HepG2 (cell line): ENCODE measurements around the gene SRCIN1. TPM values are rescaled to one million over a fixed set of nuclear protein-coding genes. Genes with fewer than 3 reads are reported as not detected.

Experiments
- BRF2 ChIP-seq: sonication (generic); formaldehyde crosslinking; IDR thresholded peaks from 2 replicates; pipeline ENCODE4 v1.8.1; 2022; ENCODE audit warnings: mild to moderate bottlenecking, missing genetic modification reagents
- EED ChIP-seq: sonication (generic); formaldehyde crosslinking; IDR thresholded peaks from 2 replicates; pipeline ENCODE4 v1.5.0; 2020; ENCODE audit warnings: mild to moderate bottlenecking, missing genetic modification reagents
- FIP1L1 ChIP-seq: fragments of 200-400 bp; formaldehyde crosslinking; IDR thresholded peaks from 2 replicates; pipeline ENCODE4 v1.6.1; 2018; ENCODE audit warnings: low read depth, mild to moderate bottlenecking, low read length, moderate library complexity, borderline replicate concordance; ENCODE audit not compliant: insufficient read depth
- HMG20B ChIP-seq: conservative IDR thresholded peaks from 2 replicates; pipeline ENCODE4 v1.6.1; 2016; ENCODE audit warnings: missing genetic modification reagents, missing compliant biosample characterization
- HOXA7 ChIP-seq: sonication (generic); formaldehyde crosslinking; IDR thresholded peaks from 2 replicates; pipeline ENCODE4 v1.8.1; 2022; ENCODE audit warnings: mild to moderate bottlenecking, missing genetic modification reagents, moderate library complexity
- ISL2 ChIP-seq: sonication (generic); formaldehyde crosslinking; IDR thresholded peaks from 2 replicates; pipeline ENCODE4 v1.5.0; 2020; ENCODE audit warnings: missing genetic modification reagents
- MEF2D ChIP-seq: sonication (generic); formaldehyde crosslinking; IDR thresholded peaks from 2 replicates; pipeline ENCODE4 v1.5.1; 2020; ENCODE audit warnings: mild to moderate bottlenecking, missing genetic modification reagents
- MTF1 ChIP-seq: sonication (generic); formaldehyde crosslinking; IDR thresholded peaks from 2 replicates; pipeline ENCODE4 v1.5.0; 2020; ENCODE audit warnings: missing genetic modification reagents
- PAXIP1 ChIP-seq: sonication (generic); formaldehyde crosslinking; conservative IDR thresholded peaks from 2 replicates; pipeline ENCODE4 v1.4.0; 2020; ENCODE audit warnings: mild to moderate bottlenecking, missing genetic modification reagents, moderate library complexity
- RBM39 ChIP-seq: fragments of 200-400 bp; formaldehyde crosslinking; IDR thresholded peaks from one replicate; pipeline ENCODE4 v1.6.1; 2018; ENCODE audit warnings: antibody characterized with exemption, mild to moderate bottlenecking, low read depth, low read length; ENCODE audit not compliant: poor library complexity, severe bottlenecking
- SIN3B ChIP-seq: fragments of 150-350 bp; IDR thresholded peaks from 2 replicates; pipeline ENCODE4 v1.6.1; 2014; ENCODE audit warnings: low read length
- TGIF2 ChIP-seq: IDR thresholded peaks from 2 replicates; pipeline ENCODE4 v1.6.1; 2016; ENCODE audit warnings: control low read depth, missing compliant biosample characterization
- ZMYM3 ChIP-seq: sonication (generic); formaldehyde crosslinking; IDR thresholded peaks from 2 replicates; pipeline ENCODE4 v1.5.1; 2020; ENCODE audit warnings: mild to moderate bottlenecking, missing genetic modification reagents
- ZNF205 ChIP-seq: IDR thresholded peaks from 2 replicates; pipeline ENCODE4 v1.6.1; 2018; ENCODE audit warnings: missing biosample characterization, missing genetic modification reagents
- ZNF264 ChIP-seq: sonication (generic); formaldehyde crosslinking; IDR thresholded peaks from 2 replicates; pipeline ENCODE4 v1.4.0; 2020; ENCODE audit warnings: missing genetic modification reagents
- ZNF280D ChIP-seq: sonication (generic); formaldehyde crosslinking; IDR thresholded peaks from 2 replicates; pipeline ENCODE4 v1.5.1; 2020; ENCODE audit warnings: mild to moderate bottlenecking, missing genetic modification reagents
- polyA plus RNA-seq, 8 experiments: library from polyadenylated mRNA; depleted of rRNA in 3 of 8; stranded (reverse) in 7 of 8; unstranded in 1 of 8; fragments of >200 nt; fragmentation: Illumina TruSeq in 4 of 8; extraction: Trizol in 4 of 8; gene quantifications; 2 replicates each; pipeline versions ENCODE4 v1.2.1 to v1.2.3, GENCODE V29; 2011 to 2016; ENCODE audit warnings: low read depth in 4 of 8, missing spikeins in 1 of 8, mixed read lengths in 1 of 8; ENCODE audit not compliant: insufficient read depth in 1 of 8
- total RNA-seq, 5 experiments: library from RNA; depleted of rRNA; stranded (reverse); fragments of >200 nt; fragmentation: Illumina TruSeq; extraction: Trizol; gene quantifications; 2 replicates each; pipeline ENCODE4 v1.2.3, GENCODE V29; 2016; ENCODE audit warnings: low read depth in 1 of 5

SRCIN1 gene
- total and polyA plus RNA-seq, 2 of the 13 experiments (the other 11 are each of a cell fraction or from before 2014, with no cell fraction given) = 1.2 to 9.6 TPM

- no peak for TF ChIP-seq BRF2 (CRISPR knock-in tag)
- TF ChIP-seq ISL2 (CRISPR knock-in tag) = no peak
- TF ChIP-seq FIP1L1 = no peak
- no peak for TF ChIP-seq SIN3B
- TF ChIP-seq EED (CRISPR knock-in tag) = no peak
- no peak for TF ChIP-seq ZNF264 (CRISPR knock-in tag)
- no peak for TF ChIP-seq RBM39
- TF ChIP-seq MEF2D (CRISPR knock-in tag) = no peak
- TF ChIP-seq ZMYM3 (CRISPR knock-in tag) = peak; percentile 72
- TF ChIP-seq HMG20B (CRISPR knock-in tag) = no peak
- no peak for TF ChIP-seq ZNF280D
- no peak for TF ChIP-seq ZNF205
- TF ChIP-seq PAXIP1 (CRISPR knock-in tag) = no peak
- TF ChIP-seq HOXA7 (CRISPR knock-in tag) = no peak
- TF ChIP-seq TGIF2 = no peak
- no peak for TF ChIP-seq MTF1 (CRISPR knock-in tag)
Measured at GRCh38 chr17:38602453-38602852, 3.3 kb downstream of the SRCIN1 start (continued).
